HepG2 (cell line): Measurements from ENCODE around the gene DOCK4. TPM values are rescaled to one million over a fixed set of nuclear protein-coding genes. Genes with fewer than 3 reads are reported as not detected.

ENCODE experiments used
- ATAC-seq: fragments of 200-7000 bp; cut with Tn5 transposase; 3 replicates; pipeline ENCODE4 v1.9.1; 2020; ENCODE audit warnings: mild to moderate bottlenecking, moderate library complexity
- BruUV-seq: library from RNA; stranded (reverse); fragments of 400-500 nt; replicated peaks from 2 replicates; lab custom pipeline; 2021; lab: Mats Ljungman, UMichigan
- CTCF ChIA-PET: fragments of 300-600 bp; formaldehyde crosslinking; extraction: SDS; loops from one replicate; lab custom pipeline; 2021; ENCODE audit warnings: low total read pairs, inconsistent platforms, low intra/inter-chr PET ratio; lab: Yijun Ruan, JAX
- POLR2A ChIA-PET: fragments of 350-600 bp; sonication (Branson Sonifier 250); formaldehyde crosslinking; loops from one replicate; lab custom pipeline; 2020; ENCODE audit warnings: antibody characterized with exemption, inconsistent platforms; lab: Yijun Ruan, JAX
- DNase-seq: peaks from one replicate; pipeline ENCODE4 v3.0.0-alpha.2; 2015; ENCODE audit warnings: low spot score
- FAIRE-seq: peaks from 3 replicates; lab custom pipeline; 2011; peaks lifted over from hg19 to GRCh38; lab: Jason Lieb, UNC
- H2AFZ ChIP-seq: one replicate; pipeline ENCODE4 v1.6.1; 2011; ENCODE audit warnings: low read length, inconsistent platforms
- H3K27ac ChIP-seq: fragments of 300-600 bp; 3 replicates; pipeline ENCODE4 v1.8.0; 2011; ENCODE audit warnings: mixed run types, mild to moderate bottlenecking, mixed read lengths, low read length, inconsistent platforms; ENCODE audit not compliant: insufficient read depth; ENCODE audit errors: extremely low read length
- H3K27me3 ChIP-seq, 2 experiments: fragments of 200-600 bp in 1 of 2; 2 replicates in 1 of 2; 3 replicates in 1 of 2; pipeline versions ENCODE4 v1.6.0 to v1.8.0; 2011; ENCODE audit warnings: low read length in 2 of 2, mild to moderate bottlenecking in 2 of 2, moderate library complexity in 2 of 2, inconsistent platforms in 1 of 2; ENCODE audit not compliant: insufficient read depth in 2 of 2, control insufficient read depth in 1 of 2
- H3K36me3 ChIP-seq, 2 experiments: fragments of 200-600 bp in 1 of 2; replicated peaks in 1 of 2; 2 replicates in 1 of 2; 3 replicates in 1 of 2; pipeline versions ENCODE4 v1.5.1 to v1.8.0; 2011; ENCODE audit warnings: low read length in 2 of 2, inconsistent platforms in 1 of 2; ENCODE audit not compliant: insufficient read depth in 2 of 2, control insufficient read depth in 1 of 2
- H3K4me1 ChIP-seq: 2 replicates; pipeline ENCODE4 v1.5.1; 2012; ENCODE audit warnings: low read length, inconsistent platforms; ENCODE audit not compliant: insufficient read depth
- H3K4me2 ChIP-seq: 2 replicates; pipeline ENCODE4 v1.6.0; 2011; ENCODE audit warnings: low read depth, low read length, inconsistent platforms
- H3K4me3 ChIP-seq, 3 experiments: fragments of 200-600 bp in 1 of 3; sonication (generic), shearing (Covaris generic) in 1 of 3; replicated peaks in 1 of 3; 2 replicates each; pipeline ENCODE4 v1.5.1; 2011 to 2016; ENCODE audit warnings: low read length in 3 of 3, inconsistent platforms in 2 of 3, low read depth in 2 of 3, mild to moderate bottlenecking in 2 of 3, control low read depth in 1 of 3, mixed read lengths in 1 of 3; ENCODE audit not compliant: insufficient read depth in 1 of 3
- H3K79me2 ChIP-seq: one replicate; pipeline ENCODE4 v1.6.1; 2011; ENCODE audit warnings: low read length, inconsistent platforms; ENCODE audit not compliant: insufficient read depth
- H3K9ac ChIP-seq: 2 replicates; pipeline ENCODE4 v1.6.0; 2011; ENCODE audit warnings: mild to moderate bottlenecking, low read depth, low read length, inconsistent platforms; ENCODE audit not compliant: insufficient read depth
- H3K9me3 ChIP-seq: 2 replicates; pipeline ENCODE4 v1.5.1; 2012; ENCODE audit warnings: mild to moderate bottlenecking, low read length
- H4K20me1 ChIP-seq: 2 replicates; pipeline ENCODE4 v1.6.0; 2011; ENCODE audit warnings: inconsistent platforms, mild to moderate bottlenecking, low read length, moderate library complexity; ENCODE audit not compliant: insufficient read depth
- RARA ChIP-seq: IDR thresholded peaks from 2 replicates; pipeline ENCODE4 v1.6.1; 2016; ENCODE audit warnings: missing genetic modification reagents, missing compliant biosample characterization
- ZBTB21 ChIP-seq: sonication (generic); formaldehyde crosslinking; IDR thresholded peaks from 2 replicates; pipeline ENCODE4 v1.4.0; 2020; ENCODE audit warnings: missing genetic modification reagents
- ZC3H4 ChIP-seq: sonication (generic); formaldehyde crosslinking; IDR thresholded peaks from 2 replicates; pipeline ENCODE4 v1.4.0; 2020; ENCODE audit warnings: missing genetic modification reagents, borderline replicate concordance
- ZNF451 ChIP-seq: sonication (generic); formaldehyde crosslinking; IDR thresholded peaks from 2 replicates; pipeline ENCODE4 v1.5.0; 2020; ENCODE audit warnings: mild to moderate bottlenecking, missing genetic modification reagents
- ZNF652 ChIP-seq: IDR thresholded peaks from 2 replicates; pipeline ENCODE4 v1.6.1; 2016; ENCODE audit warnings: low read depth, borderline replicate concordance
- WGBS: methylation state at CpG from one replicate; pipeline ENCODE4 v1.1.6; 2017; ENCODE audit warnings: low lambda C conversion rate; 5-methylcytosine and 5-hydroxymethylcytosine counted together
- in situ Hi-C: cut with HindIII; loops from 2 replicates; pipeline ENCODE4 v1.10.0; 2017; ENCODE audit warnings: low pct_unique_long_range_greater_than_20kb; ENCODE audit not compliant: extremely low pct_ligation_motif_present
- intact Hi-C: fragments of 100-400 bp; cut with micrococcal nuclease; formaldehyde crosslinking; loops from one replicate; pipeline ENCODE4 v1.10.0; 2022; ENCODE audit not compliant: unreplicated experiment
- polyA plus RNA-seq, 8 experiments: library from polyadenylated mRNA; depleted of rRNA in 3 of 8; stranded (reverse) in 7 of 8; unstranded in 1 of 8; fragments of >200 nt; fragmentation: Illumina TruSeq in 4 of 8; extraction: Trizol in 4 of 8; gene quantifications; 2 replicates each; pipeline versions ENCODE4 v1.2.1 to v1.2.3, GENCODE V29; 2011 to 2016; ENCODE audit warnings: low read depth in 4 of 8, missing spikeins in 1 of 8, mixed read lengths in 1 of 8; ENCODE audit not compliant: insufficient read depth in 1 of 8
- total RNA-seq, 5 experiments: library from RNA; depleted of rRNA; stranded (reverse); fragments of >200 nt; fragmentation: Illumina TruSeq; extraction: Trizol; gene quantifications; 2 replicates each; pipeline ENCODE4 v1.2.3, GENCODE V29; 2016; ENCODE audit warnings: low read depth in 1 of 5
- TF ChIP-seq, protein P1 (sequence below): IDR thresholded peaks from 2 replicates; pipeline ENCODE4 v1.4.0; 2020; ENCODE audit warnings: mild to moderate bottlenecking, missing genetic modification reagents

Gene DOCK4
- total and polyA plus RNA-seq, 2 of the 13 experiments (the other 11 are each of a cell fraction or from before 2014, with no cell fraction given), result 13.5 to 17.4 TPM

DNA sequence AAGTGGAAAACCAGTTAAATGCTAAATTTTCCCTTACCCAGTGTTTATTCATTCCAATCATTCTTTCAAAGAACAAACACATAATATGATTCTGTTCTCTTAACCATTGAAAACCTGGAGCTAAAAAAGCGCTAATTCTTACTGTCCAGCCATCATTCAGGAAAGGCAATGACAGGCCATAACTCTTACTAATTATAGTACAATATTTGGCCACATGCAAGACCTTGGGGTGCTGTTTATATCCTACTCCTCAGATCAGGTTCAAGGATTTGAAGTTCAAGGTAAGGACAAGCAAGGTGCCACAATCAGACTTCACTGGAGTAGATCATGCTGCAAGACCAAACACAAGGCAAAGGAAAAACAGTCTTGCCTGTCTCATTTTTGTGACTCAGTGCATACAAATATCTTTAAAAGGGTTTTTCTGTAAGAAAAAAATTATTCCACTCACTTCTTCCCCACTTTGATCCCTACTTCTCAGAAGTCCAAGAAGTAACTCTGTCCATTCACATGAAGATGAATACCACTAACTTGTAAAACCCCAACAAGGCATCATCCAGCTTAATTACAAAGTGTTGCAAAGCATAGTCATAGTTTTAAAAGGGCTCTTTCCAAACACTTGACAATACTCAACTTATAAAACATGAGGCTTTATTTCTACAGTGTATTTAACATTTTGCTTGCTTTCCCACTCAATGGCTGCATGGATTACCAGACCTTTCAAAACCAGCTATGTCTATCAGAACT, 153.0 kb downstream of the DOCK4 start:
- Histone ChIP-seq H2AFZ (no peak overlapping the region), H3K9me3 (no peaks in the 10 kb centered on the region), H3K4me2 (peak overlapping the region; percentile 0; the same call in 1 of the 2 replicates), H3K9ac (no peak overlapping the region), H4K20me1 (no peaks in the 10 kb centered on the region), H3K36me3 (no peaks in the 10 kb centered on the region), H3K27me3 (no peaks in the 10 kb centered on the region), H3K4me1 (peaks cover 44% of the 10 kb centered on the region), H3K79me2 (peaks cover 22% of the 10 kb centered on the region), H3K27ac (no peak overlapping the region), H3K4me3 (no peak overlapping the region)
- FAIRE-seq (no peak), ATAC-seq (no peak), DNase-seq (peak; percentile 18)
- intact Hi-C loops, result no loop called here
- POLR2A ChIA-PET, result interaction anchor here (1.0 kb wide), 1 partner anchor 34 kb away, joined by 3 read pairs; no protein-coding TSS in a partner anchor
- no TSS peak for BruUV-seq
- CTCF ChIA-PET, result no interaction called here
- 89% methylated on average over 1 of the region's 1 CpG for WGBS
- peak; percentile 89 for TF ChIP-seq ZNF652 (CRISPR knock-in tag)
- TF ChIP-seq ZNF451 (CRISPR knock-in tag), result no peak
- TF ChIP-seq ZBTB21 (CRISPR knock-in tag), result no peak
- TF ChIP-seq, protein P1, sequence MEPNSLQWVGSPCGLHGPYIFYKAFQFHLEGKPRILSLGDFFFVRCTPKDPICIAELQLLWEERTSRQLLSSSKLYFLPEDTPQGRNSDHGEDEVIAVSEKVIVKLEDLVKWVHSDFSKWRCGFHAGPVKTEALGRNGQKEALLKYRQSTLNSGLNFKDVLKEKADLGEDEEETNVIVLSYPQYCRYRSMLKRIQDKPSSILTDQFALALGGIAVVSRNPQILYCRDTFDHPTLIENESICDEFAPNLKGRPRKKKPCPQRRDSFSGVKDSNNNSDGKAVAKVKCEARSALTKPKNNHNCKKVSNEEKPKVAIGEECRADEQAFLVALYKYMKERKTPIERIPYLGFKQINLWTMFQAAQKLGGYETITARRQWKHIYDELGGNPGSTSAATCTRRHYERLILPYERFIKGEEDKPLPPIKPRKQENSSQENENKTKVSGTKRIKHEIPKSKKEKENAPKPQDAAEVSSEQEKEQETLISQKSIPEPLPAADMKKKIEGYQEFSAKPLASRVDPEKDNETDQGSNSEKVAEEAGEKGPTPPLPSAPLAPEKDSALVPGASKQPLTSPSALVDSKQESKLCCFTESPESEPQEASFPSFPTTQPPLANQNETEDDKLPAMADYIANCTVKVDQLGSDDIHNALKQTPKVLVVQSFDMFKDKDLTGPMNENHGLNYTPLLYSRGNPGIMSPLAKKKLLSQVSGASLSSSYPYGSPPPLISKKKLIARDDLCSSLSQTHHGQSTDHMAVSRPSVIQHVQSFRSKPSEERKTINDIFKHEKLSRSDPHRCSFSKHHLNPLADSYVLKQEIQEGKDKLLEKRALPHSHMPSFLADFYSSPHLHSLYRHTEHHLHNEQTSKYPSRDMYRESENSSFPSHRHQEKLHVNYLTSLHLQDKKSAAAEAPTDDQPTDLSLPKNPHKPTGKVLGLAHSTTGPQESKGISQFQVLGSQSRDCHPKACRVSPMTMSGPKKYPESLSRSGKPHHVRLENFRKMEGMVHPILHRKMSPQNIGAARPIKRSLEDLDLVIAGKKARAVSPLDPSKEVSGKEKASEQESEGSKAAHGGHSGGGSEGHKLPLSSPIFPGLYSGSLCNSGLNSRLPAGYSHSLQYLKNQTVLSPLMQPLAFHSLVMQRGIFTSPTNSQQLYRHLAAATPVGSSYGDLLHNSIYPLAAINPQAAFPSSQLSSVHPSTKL (CRISPR knock-in tag), result 0 out of 2 replicates have a peak, but pooled peaks have one; percentile 15
- no peak for TF ChIP-seq ZC3H4 (CRISPR knock-in tag)
- 0 out of 2 replicates have a peak, but pooled peaks have one; percentile 12 for TF ChIP-seq RARA (CRISPR knock-in tag)
- in situ Hi-C loops, result no loop called here
